ENCODE measurements around the gene SKI. TPM values are rescaled to one million over a fixed set of nuclear protein-coding genes. Genes with fewer than 3 reads are reported as not detected.

Gene SKI
- polyA plus RNA-seq, 3 donors, result 9.5 to 69.2 (median 36.3) TPM

DNA sequence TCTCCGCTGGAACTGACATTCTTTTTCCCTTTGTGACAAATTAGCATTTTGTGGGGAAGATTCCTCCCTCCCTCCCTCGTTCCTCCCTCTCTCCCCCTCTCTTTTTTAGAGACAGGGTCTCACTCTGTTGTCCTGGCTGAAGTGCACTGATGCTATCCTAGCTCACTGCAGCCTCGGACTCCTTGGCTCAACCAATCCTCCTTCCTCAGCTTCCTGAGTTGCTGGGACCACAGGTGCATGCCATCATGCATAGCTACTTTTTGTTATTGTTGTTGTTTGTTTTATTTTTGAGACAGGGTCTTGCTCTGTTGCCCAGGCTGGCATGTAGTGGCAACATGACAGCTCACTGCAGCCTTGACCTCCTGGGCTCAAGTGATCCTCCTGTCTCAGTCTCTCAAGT, 6.8 kb upstream of the SKI start:
- 82 to 90% (median 89%) methylated on average over 3 of the region's 3 CpGs for WGBS, 3 donors
- H3K27ac ChIP-seq (ENCODE audit: low read depth, low read length), result no peak overlapping the region

DNA sequence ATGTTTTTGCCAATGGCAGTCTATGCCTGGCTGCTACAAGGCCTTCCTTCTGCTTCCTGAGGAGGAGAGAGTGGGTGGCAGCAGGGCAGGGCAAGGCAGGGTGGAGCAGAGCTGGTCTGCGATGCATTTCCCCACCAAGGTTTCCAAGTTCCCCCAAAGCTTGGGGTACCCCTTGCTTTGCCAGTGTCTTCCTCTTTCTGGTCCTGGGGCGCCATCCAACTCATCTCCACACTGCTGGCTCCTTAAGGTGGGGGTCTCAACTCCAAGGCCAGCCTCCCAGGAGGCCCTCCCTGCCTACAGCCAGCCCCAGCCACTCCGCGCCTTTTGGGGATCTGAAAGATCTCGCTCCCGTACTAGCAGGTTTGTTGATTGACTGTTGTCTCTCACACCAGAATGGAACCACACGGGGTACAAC, 3.9 kb upstream of the SKI start:
- WGBS, 3 donors, result 80 to 91% (median 84%) methylated on average over 7 of the region's 7 CpGs
- no peak overlapping the region for H3K27ac ChIP-seq (ENCODE audit: low read depth, low read length)

GRCh38 chr1:2224631-2225428, 3.3 kb upstream of the SKI start:
- H3K27ac ChIP-seq (ENCODE audit: low read depth, low read length), result no peak overlapping the region
- WGBS, 3 donors, result 78 to 86% (median 82%) methylated on average over 18 of the region's 18 CpGs

DNA sequence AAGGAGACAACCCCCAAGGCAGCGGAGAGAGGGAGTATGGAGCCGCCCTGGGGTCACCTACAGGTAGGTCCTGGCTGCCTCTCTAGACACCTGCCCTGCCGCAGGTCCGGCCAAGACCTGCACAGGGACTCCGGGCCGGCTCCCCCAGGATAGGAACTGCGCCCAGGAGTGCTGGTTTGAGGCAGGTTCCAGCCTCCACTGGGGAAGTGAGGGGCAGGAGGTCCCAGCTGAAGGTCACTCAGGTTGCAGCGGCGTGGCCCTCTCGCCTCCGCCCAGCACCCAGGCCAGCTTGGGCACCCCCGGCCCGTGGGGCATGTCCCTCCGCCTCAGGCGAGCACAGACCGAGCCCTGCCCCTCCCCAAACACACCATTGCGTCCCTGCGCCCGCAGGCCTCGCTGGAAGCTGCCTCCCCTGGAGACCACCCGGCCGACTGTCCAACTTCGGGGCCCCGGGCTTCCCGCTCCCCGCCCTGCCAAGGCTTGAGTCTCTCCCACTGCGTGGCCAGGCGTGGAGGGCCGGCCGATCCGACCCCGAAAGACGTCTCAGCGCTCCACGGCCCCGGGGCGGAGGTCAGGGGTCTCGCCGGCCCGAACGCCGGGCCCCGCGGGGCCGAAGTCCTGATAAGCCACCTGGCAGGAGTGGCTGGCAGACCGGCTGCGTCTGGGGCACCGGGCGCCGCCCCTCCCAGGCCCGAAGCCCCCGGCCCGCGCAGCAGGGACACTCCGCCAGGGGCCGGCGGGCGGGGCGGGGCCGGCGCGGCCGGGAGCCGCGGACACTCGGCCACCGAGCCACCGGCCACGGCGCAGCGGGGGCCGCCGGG, 1.4 kb upstream of the SKI start:
- WGBS, 3 donors, result 19 to 24% (median 20%) methylated on average over 54 to 73 of the region's 73 CpGs
- H3K27ac ChIP-seq (ENCODE audit: low read depth, low read length), result peak overlapping the region; percentile 83

DNA sequence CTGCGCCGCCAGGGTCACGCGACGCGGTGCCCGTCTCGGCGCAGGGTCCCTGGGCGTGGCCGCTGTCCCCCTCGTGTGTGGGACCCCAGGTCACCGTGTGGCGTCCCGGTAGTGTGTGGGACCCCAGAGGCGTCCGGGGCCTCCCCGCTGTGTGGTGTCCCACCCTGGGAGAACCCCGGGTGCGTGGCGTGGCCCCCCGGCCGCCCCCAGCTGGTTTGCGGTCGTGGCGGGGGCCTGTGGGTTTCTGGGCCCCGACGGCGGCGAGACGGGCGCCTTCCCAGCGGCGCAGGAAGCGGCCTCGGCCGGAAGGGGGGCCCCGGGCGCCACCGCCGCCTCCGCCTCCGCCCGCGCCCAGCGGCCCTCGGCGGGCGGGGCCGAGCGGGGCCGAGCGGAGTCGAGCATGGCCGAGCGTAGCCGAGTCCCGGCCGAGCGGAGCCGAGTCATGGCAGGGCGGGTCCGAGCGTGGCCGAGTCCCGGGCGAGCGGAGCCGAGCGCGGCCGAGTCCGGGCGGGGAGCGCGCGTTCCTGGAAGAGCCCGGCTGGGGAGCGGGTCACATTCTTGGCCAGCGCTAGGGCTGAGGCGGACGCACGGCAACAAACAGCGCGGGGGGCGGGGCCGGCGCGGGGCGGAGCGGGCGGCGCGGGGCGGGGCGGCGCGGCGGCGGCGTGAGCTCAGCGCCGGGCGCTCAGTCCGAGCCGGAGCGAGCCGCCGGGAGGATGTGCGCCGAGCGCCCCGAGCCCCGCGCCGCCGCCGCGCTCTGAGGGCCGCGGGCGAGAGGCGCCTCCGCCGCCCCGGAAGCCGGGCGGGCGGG, 568 bp upstream of the SKI start:
- 0% methylated on average over 67 to 121 of the region's 129 CpGs for WGBS, 3 donors
- H3K27ac ChIP-seq (ENCODE audit: low read depth, low read length), result peak overlapping the region; percentile 83

DNA sequence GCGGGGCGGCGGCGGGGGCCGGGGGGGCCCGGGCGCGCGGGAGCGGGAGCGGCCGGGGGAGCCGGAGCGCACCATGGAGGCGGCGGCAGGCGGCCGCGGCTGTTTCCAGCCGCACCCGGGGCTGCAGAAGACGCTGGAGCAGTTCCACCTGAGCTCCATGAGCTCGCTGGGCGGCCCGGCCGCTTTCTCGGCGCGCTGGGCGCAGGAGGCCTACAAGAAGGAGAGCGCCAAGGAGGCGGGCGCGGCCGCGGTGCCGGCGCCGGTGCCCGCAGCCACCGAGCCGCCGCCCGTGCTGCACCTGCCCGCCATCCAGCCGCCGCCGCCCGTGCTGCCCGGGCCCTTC, 546 bp downstream of the SKI start:
- H3K27ac ChIP-seq (ENCODE audit: low read depth, low read length), result peak overlapping the region; percentile 2
- 0 to 3% (median 2%) methylated on average over 21 to 47 of the region's 50 CpGs for WGBS, 3 donors

DNA sequence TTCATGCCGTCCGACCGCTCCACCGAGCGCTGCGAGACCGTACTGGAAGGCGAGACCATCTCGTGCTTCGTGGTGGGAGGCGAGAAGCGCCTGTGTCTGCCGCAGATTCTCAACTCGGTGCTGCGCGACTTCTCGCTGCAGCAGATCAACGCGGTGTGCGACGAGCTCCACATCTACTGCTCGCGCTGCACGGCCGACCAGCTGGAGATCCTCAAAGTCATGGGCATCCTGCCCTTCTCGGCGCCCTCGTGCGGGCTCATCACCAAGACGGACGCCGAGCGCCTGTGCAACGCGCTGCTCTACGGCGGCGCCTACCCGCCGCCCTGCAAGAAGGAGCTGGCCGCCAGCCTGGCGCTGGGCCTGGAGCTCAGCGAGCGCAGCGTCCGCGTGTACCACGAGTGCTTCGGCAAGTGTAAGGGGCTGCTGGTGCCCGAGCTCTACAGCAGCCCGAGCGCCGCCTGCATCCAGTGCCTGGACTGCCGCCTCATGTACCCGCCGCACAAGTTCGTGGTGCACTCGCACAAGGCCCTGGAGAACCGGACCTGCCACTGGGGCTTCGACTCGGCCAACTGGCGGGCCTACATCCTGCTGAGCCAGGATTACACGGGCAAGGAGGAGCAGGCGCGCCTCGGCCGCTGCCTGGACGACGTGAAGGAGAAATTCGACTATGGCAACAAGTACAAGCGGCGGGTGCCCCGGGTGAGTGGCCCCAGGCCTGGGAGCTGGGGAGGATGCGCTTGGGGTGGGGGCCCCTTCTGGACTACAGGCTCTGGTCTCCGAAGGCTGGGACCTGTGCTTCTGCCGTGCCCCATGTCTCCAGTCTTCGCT, 1.1 kb downstream of the SKI start:
- H3K27ac ChIP-seq (ENCODE audit: low read depth, low read length), result peak overlapping the region; percentile 2
- WGBS, 3 donors, result 5 to 10% (median 7%) methylated on average over 76 to 77 of the region's 77 CpGs

DNA sequence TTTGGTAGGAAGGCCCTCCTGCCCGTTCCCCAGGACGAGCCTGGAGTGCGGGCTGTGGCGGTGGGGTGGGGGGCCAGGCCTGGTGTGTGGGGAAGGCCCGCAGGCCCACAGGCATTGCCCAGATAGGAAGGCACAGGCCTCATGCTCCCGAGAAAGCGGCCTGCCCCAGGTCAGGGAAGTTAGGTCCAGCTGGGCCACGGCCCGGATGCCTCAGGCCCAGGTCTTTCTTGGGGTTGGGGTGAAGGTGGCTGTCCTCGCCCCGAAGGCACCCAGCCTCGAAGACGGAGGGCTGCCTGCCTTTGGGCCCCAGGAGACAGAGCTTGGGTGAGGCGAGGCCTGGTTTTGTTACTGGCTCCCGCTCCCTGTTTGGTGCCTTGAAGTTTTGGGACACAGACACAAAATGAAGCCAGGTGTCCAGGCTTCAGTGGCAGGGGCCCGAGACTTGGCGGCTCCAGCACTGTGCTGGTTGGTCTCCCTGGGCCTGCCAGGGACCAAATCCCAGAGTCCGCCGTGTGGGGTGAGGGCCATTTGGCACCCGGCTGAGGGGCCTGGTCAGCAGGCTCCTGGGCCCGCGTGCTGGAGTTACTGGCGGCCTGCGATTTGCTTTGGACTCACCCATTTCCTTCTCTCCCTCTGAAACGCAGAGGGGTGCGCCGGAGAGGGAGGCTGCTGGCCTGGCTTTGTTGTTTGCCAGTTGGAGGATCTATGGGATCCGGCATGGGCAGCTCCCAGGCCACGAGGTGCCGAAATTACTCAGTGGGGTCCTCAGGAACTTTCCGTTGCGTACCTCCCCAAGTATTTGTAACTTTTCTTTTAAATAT, 2.0 kb downstream of the SKI start:
- WGBS, 3 donors, result 25 to 47% (median 30%) methylated on average over 32 of the region's 32 CpGs
- no peak overlapping the region for H3K27ac ChIP-seq (ENCODE audit: low read depth, low read length)

GRCh38 chr1:2230781-2231531, 2.8 kb downstream of the SKI start:
- 15 to 38% (median 27%) methylated on average over 28 to 30 of the region's 30 CpGs for WGBS, 3 donors
- H3K27ac ChIP-seq (ENCODE audit: low read depth, low read length), result peak overlapping the region; percentile 16

- H3K27ac ChIP-seq (ENCODE audit: low read depth, low read length), result peak overlapping the region; percentile 31
- 23 to 44% (median 28%) methylated on average over 26 of the region's 26 CpGs for WGBS, 3 donors
These were observed 3.6 kb downstream of the SKI start for GRCh38 chr1:2231532-2232254.

DNA sequence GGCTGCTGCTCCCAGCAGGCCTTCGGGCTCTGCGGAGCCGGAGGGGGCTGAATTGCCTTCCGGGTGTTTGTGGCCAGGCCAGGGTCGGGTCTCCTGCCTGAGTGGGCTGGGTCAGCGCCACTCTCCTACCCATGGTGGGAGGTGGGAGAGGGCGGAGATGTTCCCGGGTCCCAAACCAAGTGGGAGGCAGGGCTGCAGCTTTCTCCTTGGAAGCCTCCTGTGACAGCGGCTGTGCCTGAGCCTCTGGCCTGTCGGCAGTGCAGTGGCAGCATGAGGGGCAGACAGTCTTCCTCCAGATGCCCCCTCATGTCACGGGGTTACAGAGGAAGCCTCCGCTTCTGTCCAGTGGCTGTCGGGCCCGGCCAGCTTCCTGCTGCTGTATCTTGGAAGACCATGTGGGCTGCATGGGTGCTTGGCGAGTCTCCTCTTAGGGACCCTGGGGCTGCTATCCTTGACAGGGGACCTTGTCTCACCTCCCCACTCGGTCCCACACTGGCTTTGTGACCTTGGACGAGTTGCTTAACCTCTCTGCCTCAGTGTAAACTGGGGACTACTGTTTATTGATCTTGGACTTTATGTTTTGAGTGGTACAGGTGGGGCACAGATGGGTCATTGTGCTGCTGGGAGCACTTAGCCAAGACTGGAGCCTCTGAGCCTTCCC, 4.3 kb downstream of the SKI start:
- H3K27ac ChIP-seq (ENCODE audit: low read depth, low read length), result no peak overlapping the region
- WGBS, 3 donors, result 28 to 59% (median 39%) methylated on average over 16 to 17 of the region's 17 CpGs

DNA sequence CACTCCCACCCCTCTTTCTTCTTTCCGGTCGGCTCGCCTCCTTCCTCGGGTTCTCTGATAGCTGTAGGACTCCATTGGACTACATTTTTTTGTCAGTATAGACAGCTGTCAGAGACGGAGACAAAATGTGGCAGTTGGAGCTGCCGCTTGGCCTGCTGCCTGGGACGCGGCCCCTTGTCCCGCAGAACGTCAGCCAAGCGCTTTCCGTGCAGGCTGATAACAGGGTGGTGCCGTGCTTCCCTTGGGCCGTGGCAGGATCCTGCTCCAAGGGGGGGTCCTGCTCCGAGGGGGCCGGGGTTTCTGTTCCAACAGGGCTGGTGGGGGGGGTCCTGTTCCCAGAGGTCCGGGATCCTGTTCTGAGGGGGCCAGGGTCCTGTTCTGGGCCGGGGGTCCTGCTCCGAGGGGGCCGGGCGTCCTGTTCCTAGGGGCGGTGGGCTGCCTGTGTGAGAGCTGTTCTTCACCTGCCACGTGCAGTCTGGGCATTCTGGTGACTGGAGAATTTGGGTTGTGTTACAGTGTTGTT, 4.9 kb downstream of the SKI start:
- H3K27ac ChIP-seq (ENCODE audit: low read depth, low read length), result no peak overlapping the region
- 36 to 56% (median 47%) methylated on average over 19 to 23 of the region's 23 CpGs for WGBS, 3 donors

- no peak overlapping the region for H3K27ac ChIP-seq (ENCODE audit: low read depth, low read length)
- 54 to 72% (median 63%) methylated on average over 12 of the region's 12 CpGs for WGBS, 3 donors
These were observed 5.3 kb downstream of the SKI start for GRCh38 chr1:2233468-2233867.

DNA sequence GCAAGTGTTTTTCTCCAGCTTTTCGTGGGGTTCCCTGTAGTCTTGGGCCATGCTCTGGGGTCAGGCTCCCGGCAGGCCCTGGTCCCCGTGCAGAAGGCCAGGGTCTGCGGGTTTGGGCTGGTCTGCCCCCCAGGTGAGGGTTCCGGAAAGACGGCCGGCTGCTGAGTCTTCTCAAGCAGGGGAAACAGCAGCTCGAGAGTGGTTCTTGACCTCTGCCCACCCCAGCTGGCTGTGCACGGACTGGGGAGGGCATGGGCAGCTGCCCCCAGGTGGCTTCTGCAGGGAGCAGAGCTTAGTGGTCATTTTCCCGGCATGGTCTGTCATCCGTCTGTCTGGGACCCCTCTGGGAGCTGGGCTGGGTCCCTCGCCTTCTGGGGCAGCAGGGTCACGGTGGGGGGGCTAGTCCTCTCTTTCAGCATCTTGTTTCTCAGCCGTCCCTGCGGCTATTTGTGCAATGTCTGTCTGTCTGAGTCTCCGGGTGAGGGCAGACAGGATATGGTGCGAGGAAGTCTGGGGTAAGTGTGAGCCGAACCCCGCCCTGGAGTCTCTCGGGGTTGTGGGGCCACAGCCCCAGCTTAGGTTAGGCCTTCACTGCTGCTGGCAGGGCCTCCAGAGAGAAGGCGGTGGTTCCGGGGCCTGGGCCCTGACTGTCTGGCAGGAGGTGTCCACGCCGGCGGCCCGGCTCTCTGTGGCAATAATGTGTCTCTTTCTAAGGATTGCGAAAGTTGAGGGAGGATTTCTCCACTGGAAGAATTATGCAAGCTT, 6.1 kb downstream of the SKI start:
- peak overlapping the region; percentile 72 for H3K27ac ChIP-seq (ENCODE audit: low read depth, low read length)

GRCh38 chr1:2234762-2235113, 6.6 kb downstream of the SKI start:
- 19 to 60% (median 28%) methylated on average over 4 of the region's 4 CpGs for WGBS, 3 donors

More for the DNA sequence above, 6.1 kb downstream of the SKI start:
- 6 to 60% (median 6%) methylated on average over 27 of the region's 27 CpGs for WGBS, 3 donors

More at GRCh38 chr1:2234762-2235113, 6.6 kb downstream of the SKI start:
- H3K27ac ChIP-seq (ENCODE audit: low read depth, low read length), result no peak overlapping the region
